GM19043 (cell line): ENCODE results near the gene UBE2A.

Experiments used
- ATAC-seq: cut with Tn5 transposase; IDR thresholded peaks from one replicate; pipeline ENCODE4 v1.9.1; 2021; ENCODE audit warnings: low read depth; ENCODE audit not compliant: unreplicated experiment

The UBE2A gene

DNA sequence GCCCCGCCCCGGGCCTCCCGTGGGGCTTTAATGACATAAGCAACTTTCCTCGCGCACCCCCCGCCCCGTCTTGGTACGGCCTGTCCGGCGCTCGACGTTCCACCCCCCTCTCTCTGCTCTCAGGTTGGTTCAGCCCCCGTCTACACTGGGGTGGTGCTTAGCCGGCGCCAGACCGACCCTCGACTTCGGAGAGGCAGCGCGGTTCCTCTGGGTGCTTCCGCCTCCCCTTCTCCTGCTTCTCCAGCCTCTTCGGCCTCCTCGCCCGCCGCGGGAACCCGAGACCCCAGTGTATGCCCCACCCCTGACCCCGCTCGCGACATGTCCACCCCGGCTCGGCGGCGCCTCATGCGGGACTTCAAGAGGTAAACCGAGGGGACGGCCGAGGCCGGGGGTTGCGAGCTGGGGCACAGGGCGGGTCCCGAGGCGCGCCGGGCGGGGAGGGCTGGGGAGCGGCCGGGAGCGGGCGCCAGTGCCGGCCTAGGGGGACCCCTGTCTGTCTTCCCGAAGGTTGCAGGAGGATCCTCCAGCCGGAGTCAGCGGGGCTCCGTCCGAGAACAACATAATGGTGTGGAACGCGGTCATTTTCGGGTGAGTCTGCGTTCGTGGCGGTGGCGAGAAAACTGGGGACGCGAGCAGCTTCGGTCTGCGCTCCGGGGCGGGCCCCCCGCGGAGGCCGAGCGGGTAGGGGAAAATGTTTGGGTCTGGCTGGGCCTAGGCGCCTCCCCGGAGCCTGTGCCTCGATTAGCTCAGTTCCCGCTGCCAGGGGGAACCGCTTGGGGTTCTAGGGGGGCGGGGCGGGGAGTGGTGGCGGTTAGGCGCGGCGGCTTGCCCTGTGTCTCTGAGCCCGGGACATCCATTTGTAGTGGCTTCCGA, at the start of gene UBE2A:
TSS of gene UBE2A (plus strand) at position 170 of the 873 bp plus-strand sequence. CDS start at position 319, 149 bp downstream.
- peak; percentile 86 for ATAC-seq

DNA sequence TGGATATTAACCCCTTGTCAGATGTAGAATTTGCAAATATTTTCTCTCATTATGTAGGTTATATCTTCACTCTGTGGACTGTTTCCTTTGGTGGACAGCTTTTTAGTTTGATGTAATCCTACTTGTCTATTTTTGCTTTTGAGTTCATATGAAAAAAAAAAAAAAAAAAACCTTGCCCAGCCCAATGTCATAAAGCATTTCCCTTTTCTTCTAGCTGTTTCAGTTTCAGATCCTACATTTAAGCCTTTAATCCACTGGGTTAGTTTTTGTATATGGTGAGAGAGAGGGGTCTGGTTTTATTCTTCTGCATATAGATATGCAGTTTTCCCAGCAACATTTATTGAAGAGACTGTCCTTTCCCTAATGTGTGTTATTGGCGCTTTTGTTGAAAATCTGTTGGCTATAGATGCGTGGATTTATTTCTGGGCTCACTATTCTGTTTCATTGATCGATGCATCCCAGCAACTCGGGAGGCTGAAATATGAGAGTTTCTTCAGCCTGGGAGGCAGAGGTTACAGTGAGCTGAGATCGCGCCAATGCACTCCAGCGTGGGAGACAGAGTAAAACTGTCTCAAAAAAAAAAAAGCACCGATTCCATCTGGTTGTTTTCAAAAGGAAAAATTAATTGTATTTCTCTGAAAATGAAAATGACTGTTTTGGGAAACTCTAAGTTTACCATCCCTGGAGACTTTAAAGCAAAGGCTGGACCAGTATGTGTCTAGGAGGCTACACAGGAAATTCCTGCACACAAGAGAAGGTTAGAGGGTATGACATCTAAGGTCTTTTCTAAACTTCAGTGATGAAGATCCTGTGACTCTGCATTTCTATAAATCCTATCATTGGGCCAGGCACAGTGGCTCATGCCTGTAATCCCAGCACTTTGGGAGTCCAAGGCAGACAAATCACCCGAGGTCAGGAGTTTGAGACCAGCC, 44.8 kb upstream of the UBE2A start:
- ATAC-seq, result no peak

DNA sequence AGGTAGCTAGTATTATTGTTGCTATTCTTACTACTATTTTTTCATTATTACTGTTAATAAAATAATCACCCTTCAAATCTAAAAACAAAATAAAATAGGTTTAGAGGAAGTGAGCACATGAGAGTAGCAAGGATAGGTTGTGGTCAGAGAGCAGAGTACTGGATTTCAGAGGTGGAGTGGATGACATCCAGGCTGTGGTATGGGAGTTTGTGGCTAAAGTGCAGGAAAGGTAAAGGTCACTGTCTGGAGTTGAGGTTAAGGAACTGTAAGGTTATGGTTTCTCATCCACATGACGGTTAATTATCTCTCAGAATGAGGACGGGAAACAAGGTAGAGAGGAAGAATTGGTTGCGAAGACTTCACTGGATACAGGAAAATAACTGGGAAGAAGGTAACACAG, 36.9 kb upstream of the UBE2A start:
- ATAC-seq, result no peak

DNA sequence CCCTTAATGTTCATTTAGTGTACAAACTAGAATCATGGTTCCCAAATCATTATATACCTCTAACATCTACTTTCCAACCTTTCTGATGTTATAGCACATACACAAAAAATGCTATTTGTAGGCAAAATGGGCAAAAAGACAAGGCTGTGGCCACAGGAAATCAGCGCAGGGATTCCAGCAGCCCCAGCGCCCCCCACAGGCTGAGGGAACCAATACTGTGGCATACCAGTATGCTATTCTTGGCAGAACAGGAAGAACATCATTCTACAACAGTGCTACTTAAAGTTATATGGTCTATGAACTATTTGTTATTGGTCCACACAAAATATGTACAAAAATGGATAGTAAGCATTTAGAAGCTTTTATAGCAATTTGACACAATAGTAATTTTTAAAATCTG, 34.5 kb upstream of the UBE2A start:
- no peak for ATAC-seq

DNA sequence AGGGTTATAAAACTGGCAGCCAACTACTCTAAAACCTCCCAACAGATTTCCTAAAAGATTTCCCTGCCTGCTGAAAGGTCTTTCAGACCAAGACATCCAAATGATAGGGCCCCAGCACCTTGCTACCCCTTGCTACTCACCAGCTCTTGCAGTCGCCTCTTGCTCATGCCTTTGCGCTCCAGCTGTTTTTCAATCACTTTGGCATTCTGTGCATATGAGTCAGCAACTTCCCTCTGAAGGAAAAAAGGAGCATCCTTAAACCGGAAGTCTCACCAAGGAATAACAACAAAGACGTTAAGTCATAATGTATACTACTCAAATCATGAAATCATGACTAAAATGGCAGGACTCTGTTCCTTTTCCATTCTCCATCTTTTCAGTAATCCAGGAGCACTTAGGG, 33.2 kb upstream of the UBE2A start:
- ATAC-seq, result no peak

DNA sequence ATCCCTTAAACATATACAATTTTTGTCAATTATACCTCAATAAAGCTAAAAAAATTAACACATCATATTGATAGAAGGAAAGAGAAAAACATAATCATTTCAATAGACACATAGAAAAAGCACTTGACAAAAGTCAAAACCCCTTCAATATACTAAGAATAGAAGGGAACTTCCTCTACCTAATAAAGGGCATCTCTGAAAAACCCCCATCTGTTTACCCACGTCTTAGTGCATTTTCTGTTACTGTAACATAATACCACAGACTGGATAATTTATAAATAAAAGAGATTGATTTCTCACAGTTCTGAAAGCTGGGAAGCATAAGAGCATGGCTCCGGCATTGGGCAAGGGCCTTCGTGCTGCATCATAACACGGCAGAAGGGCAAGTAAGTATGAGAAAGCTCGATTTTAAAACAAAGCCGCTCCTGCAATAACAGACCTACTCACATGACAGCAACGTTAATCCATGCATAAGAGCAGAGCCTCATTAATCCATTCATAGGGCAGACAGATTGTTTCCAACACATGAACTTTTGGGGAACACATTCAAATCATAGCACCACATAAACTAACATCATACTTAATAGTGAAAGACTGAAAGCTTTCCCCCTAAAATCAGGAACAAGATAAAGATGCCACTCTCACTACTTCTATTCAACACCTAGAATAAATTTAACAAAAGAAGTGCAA, 24.9 kb upstream of the UBE2A start:
- ATAC-seq, result no peak

DNA sequence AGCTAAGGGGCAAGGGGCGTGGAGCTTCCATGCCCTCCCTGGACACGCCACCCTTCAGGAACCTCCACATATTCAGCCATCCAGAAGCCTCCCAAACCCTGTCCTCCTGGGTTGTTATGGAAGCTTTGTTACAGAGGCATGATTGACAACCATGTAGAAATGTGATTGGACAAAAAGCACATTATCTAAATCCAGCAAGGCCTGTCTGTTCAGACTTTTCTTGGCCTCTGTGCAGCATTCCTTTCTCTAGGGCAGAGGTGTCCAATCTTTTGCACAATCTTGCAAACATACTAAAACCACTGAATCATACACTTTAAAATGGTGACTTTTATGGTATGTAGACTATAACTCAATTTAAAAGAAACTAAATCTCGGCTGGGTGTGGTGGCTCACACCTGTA, 21.9 kb upstream of the UBE2A start:
- ATAC-seq, result no peak

DNA sequence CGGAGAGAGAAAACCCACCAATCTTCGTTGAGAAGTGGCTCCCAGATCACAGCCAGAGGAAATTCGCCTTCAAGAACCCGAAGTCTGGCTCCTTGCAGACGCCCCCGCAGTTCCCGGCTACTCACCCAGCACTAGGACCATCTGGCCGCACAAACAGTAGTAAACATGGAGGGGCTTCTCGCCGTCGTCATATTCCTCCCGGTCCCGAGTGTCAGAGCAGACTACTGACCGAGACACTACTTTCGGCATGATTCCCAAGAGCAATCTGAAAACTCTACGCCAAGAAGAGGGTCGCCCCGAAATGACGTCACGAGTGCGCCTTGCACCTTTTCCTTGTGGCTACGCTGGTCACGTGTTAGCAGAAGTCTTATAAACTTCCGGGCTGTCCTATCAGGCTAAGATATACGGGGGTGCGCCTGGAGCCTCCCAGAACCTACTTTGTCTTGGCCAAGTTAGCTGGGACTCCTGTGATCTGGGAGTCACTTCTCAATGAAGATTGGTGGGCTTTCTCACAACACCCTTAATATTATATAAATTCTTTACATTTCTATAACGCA, 9.2 kb upstream of the UBE2A start, which contains the start of gene STEEP1:
TSS of gene STEEP1 (minus strand) at position 303 of the 557 bp plus-strand sequence. CDS start at position 249, 54 bp downstream.
- peak; percentile 99 for ATAC-seq

DNA sequence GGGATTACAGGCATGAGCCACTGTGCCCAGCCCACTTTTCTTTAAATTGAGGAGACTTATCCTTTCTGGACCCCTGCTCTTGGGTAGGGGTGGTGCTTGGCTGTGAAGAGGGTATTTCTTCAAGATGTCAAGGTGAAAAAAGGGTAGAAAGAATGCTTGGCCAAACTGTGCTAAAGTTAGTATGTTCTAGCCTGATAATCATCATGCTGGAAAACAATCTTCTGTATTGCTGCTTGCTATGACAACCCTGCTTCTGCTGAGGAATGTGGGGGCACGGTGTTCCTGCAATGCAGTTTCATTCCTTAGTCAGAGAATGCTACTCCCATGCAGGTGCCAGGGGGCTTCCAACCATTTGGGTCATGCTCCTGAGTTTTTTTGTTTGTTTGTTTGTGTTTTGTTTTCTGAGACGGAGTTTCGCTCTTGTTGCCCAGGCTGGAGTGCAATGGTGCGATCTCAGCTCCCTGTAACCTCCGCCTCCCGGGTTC, 4.0 kb upstream of the UBE2A start:
- ATAC-seq, result no peak

DNA sequence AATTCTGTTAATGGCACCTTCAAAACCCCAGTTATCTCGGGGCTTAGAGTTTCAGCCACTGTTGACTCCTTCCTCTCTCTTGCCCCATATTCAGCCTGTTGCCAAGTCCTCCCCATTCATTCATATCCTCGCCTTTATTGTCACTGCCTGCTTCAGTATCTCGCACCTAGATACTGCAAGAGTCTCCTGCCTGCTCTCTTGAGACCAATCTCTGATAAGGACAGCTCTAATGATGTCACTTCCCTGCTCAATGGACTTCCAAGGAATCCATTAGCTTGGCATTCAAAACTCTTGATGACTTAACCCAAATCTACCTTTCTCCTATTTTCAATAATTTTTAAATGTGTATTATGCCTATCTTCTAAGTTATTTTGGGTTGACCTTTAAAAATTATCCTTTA, 1.1 kb upstream of the UBE2A start:
- no peak for ATAC-seq

DNA sequence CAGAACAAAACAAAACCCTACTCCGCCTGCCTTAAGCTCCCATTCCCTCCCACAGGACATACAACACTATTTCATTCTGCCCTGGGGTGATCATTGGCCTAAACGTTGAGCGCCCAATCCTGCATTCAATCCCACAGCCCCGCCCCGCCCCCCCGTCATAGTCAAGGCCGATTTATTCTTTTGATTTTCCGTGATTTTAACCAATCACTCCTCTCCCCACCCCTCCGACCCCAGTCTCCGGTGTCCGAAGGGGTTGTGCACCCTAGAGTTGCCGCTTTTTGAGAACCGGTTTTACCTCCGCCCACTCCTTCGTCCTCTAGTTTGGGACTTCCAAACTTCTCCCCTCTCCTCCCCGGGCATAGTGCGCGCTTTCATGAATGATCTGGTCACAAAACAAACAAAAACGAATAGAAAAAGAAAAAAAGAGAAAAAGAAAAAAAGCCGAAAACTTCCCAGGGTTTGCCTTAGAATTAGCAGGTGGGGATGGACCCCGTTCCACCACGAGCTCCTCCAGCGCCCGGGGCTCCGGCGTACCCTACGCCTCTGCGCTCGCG, 446 bp upstream of the UBE2A start:
- ATAC-seq, result peak; percentile 14

DNA sequence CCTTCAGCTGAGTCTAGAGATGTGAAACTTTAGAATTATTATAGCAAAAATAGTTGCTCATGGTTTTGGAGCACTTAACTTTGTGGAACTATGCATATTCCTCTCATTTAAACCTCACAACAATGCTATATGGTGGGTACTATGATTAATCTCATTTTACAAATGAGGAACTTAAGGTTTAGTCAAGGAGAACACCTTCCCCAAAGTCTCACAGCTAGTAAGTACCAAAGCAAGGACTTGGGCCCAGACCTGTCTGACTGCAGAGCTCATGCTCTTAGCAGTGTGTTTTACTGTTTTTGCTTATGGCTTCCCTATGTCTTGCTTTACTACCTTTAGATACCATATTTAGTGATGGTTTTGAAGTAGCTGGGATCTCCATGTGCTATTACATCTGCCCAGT, 5.1 kb downstream of the UBE2A start:
- no peak for ATAC-seq

DNA sequence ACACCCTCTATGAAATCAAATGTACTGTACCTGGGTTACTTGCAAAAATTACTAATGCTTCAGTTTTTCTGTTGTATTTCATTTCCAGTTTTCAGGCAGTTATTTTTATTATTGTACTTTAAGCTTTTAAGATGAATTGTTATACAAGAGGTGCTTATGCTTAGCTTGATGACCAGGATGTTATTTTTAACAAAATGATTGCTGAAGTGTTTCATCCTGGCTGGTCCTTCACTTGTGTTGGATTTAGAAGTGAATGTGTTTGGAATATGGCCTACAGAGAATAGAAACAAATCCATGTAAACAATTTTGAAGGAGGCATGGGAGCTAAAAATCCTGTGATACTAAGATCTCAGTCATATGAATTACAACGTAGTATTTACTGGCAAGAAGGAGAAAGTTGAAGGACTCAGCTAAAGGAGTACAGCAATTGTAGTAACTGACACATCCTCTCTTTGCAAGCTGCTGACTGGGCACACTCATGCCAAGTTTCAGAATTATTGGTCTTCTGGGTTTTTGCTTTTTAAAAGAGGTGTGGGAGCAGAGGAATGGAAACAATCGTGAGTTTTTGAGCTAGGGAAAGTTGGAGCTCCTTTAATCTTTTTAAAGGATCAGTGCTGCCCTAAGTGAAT, 9.2 kb downstream of the UBE2A start:
- no peak for ATAC-seq

DNA sequence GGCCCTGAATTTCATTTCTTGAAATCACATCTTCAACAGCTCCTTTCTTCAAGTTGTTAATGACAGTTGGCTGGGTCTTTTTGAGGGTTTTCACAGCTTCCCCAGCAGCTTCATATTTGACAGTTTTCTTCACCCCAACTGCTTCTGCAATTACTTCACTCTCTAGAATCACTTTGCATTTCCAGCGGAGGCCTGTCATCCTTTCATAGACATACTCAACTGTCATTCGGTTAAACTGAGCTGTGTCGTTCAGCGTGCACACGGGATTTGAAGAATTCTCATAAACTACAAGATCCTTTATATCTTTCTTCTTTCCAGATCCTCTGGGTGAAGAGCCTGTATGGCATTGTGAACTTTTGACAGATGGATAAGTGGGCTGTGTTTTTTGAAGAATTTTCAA, 15.4 kb downstream of the UBE2A start:
- no peak for ATAC-seq

DNA sequence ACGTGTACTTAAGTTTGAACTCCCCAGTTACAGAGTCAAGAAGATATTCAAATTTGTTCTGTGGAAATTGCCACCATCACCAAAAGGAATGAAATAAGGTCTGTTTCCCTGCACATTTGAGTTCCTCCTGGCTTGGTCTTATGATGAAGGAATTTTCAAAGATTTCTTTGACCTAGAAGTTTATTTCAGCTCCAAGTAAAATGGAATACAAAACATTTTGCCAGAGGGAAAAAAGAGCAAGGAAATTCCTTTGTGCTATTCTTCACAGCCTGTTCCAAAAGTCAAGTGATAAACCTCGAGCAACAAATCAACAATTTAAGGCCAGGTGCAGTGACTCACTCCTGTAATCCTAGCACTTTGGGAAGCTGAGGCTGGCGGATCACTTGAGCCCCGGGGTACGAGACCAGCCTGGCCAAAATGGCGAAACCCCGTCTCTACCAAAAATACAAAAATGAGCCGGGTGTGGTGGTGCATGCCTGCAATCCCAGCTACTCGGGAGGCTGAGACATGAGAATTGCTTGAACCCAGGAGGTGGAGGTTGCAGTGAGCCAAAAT, 28.4 kb downstream of the UBE2A start:
- no peak for ATAC-seq

DNA sequence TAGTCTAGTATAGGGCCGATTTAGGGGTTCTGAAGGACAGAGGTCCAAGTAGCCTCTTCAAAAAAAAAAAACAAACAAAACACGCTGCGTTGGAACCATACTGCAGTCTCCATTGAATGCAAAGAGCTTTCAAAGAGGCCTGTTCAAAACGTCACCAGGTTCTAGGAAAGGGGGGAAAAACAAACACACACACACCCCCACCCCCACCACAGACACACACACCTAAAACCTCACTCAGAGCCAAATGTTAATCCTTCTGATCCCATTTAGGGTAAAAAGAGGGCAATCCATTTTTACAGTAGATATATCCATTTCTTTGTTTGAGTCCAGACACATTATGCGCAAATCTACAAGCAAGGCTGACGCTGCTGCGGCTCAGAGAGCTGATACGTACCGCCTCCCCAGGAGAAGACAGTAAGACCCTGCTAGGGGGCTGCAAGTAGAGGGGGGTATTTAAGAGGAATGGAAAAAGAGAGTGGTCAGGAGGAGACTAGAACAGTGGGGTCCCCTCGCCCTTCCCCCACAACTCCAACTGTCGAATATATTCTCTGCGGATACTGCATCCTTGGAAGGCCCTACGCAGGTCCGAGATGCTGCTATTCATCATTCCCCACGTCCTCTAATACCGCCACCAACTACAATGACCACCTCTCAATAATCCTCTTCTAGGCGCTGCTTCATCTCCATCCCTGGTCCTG, 30.6 kb downstream of the UBE2A start:
- no peak for ATAC-seq

DNA sequence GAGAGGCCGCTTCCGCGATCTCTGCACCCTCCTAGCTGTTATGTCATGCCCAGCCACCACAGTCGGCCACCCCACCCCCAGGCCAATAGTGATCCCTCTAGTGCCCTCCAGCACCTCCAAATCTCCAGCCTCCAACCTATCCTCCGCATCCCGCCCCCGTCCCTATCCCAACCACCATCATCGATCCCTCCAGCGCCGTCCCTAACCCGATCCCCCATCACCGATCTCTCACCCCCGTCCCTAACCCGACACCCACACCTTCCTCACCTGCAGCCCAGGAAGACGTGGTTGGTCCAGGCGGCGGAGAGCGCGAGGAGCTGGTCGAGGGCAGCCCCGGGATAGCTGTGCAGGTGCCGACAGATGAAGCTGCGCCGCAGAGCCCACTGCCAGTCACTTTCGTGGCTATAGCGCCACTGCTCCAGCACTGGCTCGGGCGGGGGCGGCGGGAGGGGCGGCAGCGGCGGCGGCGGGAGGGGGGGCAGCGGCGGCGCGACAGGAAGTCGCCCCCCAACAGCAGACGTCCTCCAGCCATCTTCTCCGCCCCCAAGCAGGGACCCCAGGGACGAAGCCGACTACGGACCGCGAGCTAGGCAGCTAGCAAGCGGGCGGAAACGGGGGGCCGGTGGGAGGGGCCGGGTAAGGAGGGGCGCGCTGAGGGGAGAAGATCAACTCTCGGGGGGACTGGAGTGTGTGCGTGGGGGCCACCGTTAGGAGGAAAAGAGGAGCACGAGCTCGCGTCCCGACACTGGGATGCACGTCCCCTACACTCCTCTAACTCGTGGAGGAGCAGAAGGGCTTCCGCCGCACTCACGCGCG, 31.3 kb downstream of the UBE2A start:
- ATAC-seq, result peak; percentile 20
